ENCODE data around the gene CSH1. TPM values are rescaled to one million over a fixed set of nuclear protein-coding genes. Genes with fewer than 3 reads are reported as not detected.
"Not testable (repeated sequence)": the region's sequence is repeated elsewhere in the genome, so short reads cannot be mapped to it uniquely, and the experiment has no call there.

CSH1 gene
- not detected for total RNA-seq
- long read RNA-seq: 0 reads

GRCh38 chr17:63896524-63897354 is at the start of gene CSH1:
TSS of gene CSH1 (minus strand) at chr17:63896574. CDS start at chr17:63896511, 63 bp downstream.
- DNase-seq; ATAC-seq; intact Hi-C loops (cut with DNase I, micrococcal nuclease): not testable (repeated sequence)

GRCh38 chr17:63945784-63946439 is 49.5 kb upstream of the CSH1 start:
- no peak for DNase-seq
- intact Hi-C loops (cut with DNase I, micrococcal nuclease): no loop called here
- no peak for ATAC-seq

- DNase-seq (no peak), ATAC-seq (no peak)
- intact Hi-C loops (cut with DNase I, micrococcal nuclease): no loop called here
Measured at GRCh38 chr17:63944736-63945499, 48.5 kb upstream of the CSH1 start.

GRCh38 chr17:63943745-63944144 is 47.4 kb upstream of the CSH1 start:
- no peak for ATAC-seq
- DNase-seq: no peak
- intact Hi-C loops (cut with DNase I, micrococcal nuclease): no loop called here

- intact Hi-C loops (cut with DNase I, micrococcal nuclease): no loop called here
- ATAC-seq: no peak
- DNase-seq: no peak
Measured at GRCh38 chr17:63942309-63942985, 46.1 kb upstream of the CSH1 start.

GRCh38 chr17:63941751-63942150 is 45.4 kb upstream of the CSH1 start:
- intact Hi-C loops (cut with DNase I, micrococcal nuclease): no loop called here
- DNase-seq (no peak), ATAC-seq (no peak)

GRCh38 chr17:63941162-63941561 is 44.8 kb upstream of the CSH1 start:
- intact Hi-C loops (cut with DNase I, micrococcal nuclease): no loop called here
- no peak for ATAC-seq

GRCh38 chr17:63940584-63940983 is 44.2 kb upstream of the CSH1 start:
- ATAC-seq (no peak), DNase-seq (no peak)
- intact Hi-C loops (cut with DNase I, micrococcal nuclease): no loop called here

More at GRCh38 chr17:63941162-63941561, 44.8 kb upstream of the CSH1 start:
- no peak for DNase-seq

- no peak for ATAC-seq
- intact Hi-C loops (cut with DNase I, micrococcal nuclease): no loop called here
- no peak for DNase-seq
Measured at GRCh38 chr17:63939884-63940283, 43.5 kb upstream of the CSH1 start.

GRCh38 chr17:63939401-63939800 is 43.0 kb upstream of the CSH1 start:
- intact Hi-C loops (cut with DNase I, micrococcal nuclease): no loop called here
- ATAC-seq: no peak
- DNase-seq: no peak

- intact Hi-C loops (cut with DNase I, micrococcal nuclease): no loop called here
- ATAC-seq (no peak), DNase-seq (no peak)
Measured at GRCh38 chr17:63937920-63938319, 41.5 kb upstream of the CSH1 start.

GRCh38 chr17:63937319-63937718 is 40.9 kb upstream of the CSH1 start:
- ATAC-seq (no peak), DNase-seq (no peak)
- intact Hi-C loops (cut with DNase I, micrococcal nuclease): no loop called here

- no peak for DNase-seq
- ATAC-seq: no peak
- intact Hi-C loops (cut with DNase I, micrococcal nuclease): no loop called here
Measured at GRCh38 chr17:63934183-63935112, 38.1 kb upstream of the CSH1 start.

GRCh38 chr17:63933598-63933997 is 37.2 kb upstream of the CSH1 start:
- intact Hi-C loops (cut with DNase I, micrococcal nuclease): no loop called here
- ATAC-seq: no peak
- DNase-seq: no peak

GRCh38 chr17:63932721-63933120 is 36.3 kb upstream of the CSH1 start:
- no peak for ATAC-seq
- intact Hi-C loops (cut with DNase I, micrococcal nuclease): no loop called here
- DNase-seq: no peak

- ATAC-seq (peak; percentile 27), DNase-seq (peak; percentile 38 to 53)
- intact Hi-C loops (cut with DNase I, micrococcal nuclease): no loop called here
Measured at GRCh38 chr17:63931981-63932561, 35.7 kb upstream of the CSH1 start, which contains the start of gene CD79B. TSS of gene CD79B (minus strand) at chr17:63932331. CDS start at chr17:63932261, 70 bp downstream.

GRCh38 chr17:63930951-63931575 is 34.7 kb upstream of the CSH1 start:
- peak; percentile 82 for ATAC-seq
- intact Hi-C loops (cut with DNase I, micrococcal nuclease): no loop called here
- DNase-seq: peak; percentile 66 to 80

Measured in left colon (tissue), 2 donors.